Mesenchymal stem cell (in vitro differentiated cells and primary cell): ENCODE data around the gene PRKAG3.

Source experiments
- DNase-seq: peaks from one replicate; pipeline ENCODE4 v3.0.0-alpha.2; 2013
- H2AFZ ChIP-seq: one replicate; pipeline ENCODE4 v1.6.1; 2013; ENCODE audit warnings: low read depth, mild to moderate bottlenecking, control low read depth, inconsistent platforms, low read length, moderate library complexity
- H2AK5ac ChIP-seq: 2 replicates; pipeline ENCODE4 v1.6.1; 2013; ENCODE audit warnings: low read length, moderate library complexity, mild to moderate bottlenecking, inconsistent platforms; ENCODE audit not compliant: severe bottlenecking
- H2BK120ac ChIP-seq: one replicate; pipeline ENCODE4 v1.6.1; 2013; ENCODE audit warnings: low read depth, mild to moderate bottlenecking, inconsistent platforms, low read length, moderate library complexity
- H2BK12ac ChIP-seq, 2 experiments: one replicate each; pipeline ENCODE4 v1.6.1; 2013; ENCODE audit warnings: inconsistent platforms in 2 of 2, low read length in 2 of 2, mild to moderate bottlenecking in 2 of 2, moderate library complexity in 2 of 2, control low read depth in 1 of 2
- H2BK15ac ChIP-seq: one replicate; pipeline ENCODE4 v1.6.1; 2013; ENCODE audit warnings: mild to moderate bottlenecking, low read depth, inconsistent platforms; ENCODE audit not compliant: poor library complexity, severe bottlenecking
- H2BK5ac ChIP-seq: 2 replicates; pipeline ENCODE4 v1.6.1; 2013; ENCODE audit warnings: low read depth, mild to moderate bottlenecking, low read length, control low read depth, inconsistent platforms; ENCODE audit not compliant: poor library complexity, severe bottlenecking
- H3K14ac ChIP-seq, 2 experiments: one replicate each; pipeline ENCODE4 v1.6.1; 2013; ENCODE audit warnings: inconsistent platforms in 2 of 2, low read length in 2 of 2, control low read depth in 1 of 2, mild to moderate bottlenecking in 1 of 2, moderate library complexity in 1 of 2
- H3K18ac ChIP-seq, 2 experiments: one replicate each; pipeline ENCODE4 v1.6.1; 2013; ENCODE audit warnings: inconsistent platforms in 2 of 2, low read length in 2 of 2, control low read depth in 1 of 2, low read depth in 1 of 2, mild to moderate bottlenecking in 1 of 2
- H3K23ac ChIP-seq, 2 experiments: one replicate each; pipeline ENCODE4 v1.6.1; 2013; ENCODE audit warnings: inconsistent platforms in 2 of 2, low read length in 2 of 2, mild to moderate bottlenecking in 2 of 2, moderate library complexity in 2 of 2, control low read depth in 1 of 2
- H3K27ac ChIP-seq: 2 replicates; pipeline ENCODE4 v1.5.1; 2013; ENCODE audit warnings: mild to moderate bottlenecking, moderate library complexity, low read length, control low read depth, inconsistent platforms; ENCODE audit not compliant: poor library complexity, severe bottlenecking
- H3K27me3 ChIP-seq, 2 experiments: 2 replicates each; pipeline versions ENCODE4 v1.6.1 to v1.7.0; 2013; ENCODE audit warnings: low read length in 2 of 2, mild to moderate bottlenecking in 2 of 2, moderate library complexity in 2 of 2, control low read depth in 1 of 2, inconsistent platforms in 1 of 2; ENCODE audit not compliant: control insufficient read depth in 1 of 2, insufficient read depth in 1 of 2
- H3K36me3 ChIP-seq, 2 experiments: 2 replicates each; pipeline versions ENCODE4 v1.6.1 to v1.7.0; 2013; ENCODE audit warnings: low read length in 2 of 2, control low read depth in 1 of 2, inconsistent platforms in 1 of 2, low read depth in 1 of 2, mild to moderate bottlenecking in 1 of 2; ENCODE audit not compliant: insufficient read depth in 2 of 2, control insufficient read depth in 1 of 2
- H3K4ac ChIP-seq, 2 experiments: one replicate each; pipeline ENCODE4 v1.6.1; 2013; ENCODE audit warnings: inconsistent platforms in 2 of 2, low read length in 2 of 2, mild to moderate bottlenecking in 2 of 2, moderate library complexity in 2 of 2, control low read depth in 1 of 2, low read depth in 1 of 2
- H3K4me1 ChIP-seq: 2 replicates; pipeline ENCODE4 v1.6.1; 2013; ENCODE audit warnings: low read depth, low read length, control low read depth; ENCODE audit not compliant: control insufficient read depth, insufficient read depth
- H3K4me2 ChIP-seq: 2 replicates; pipeline ENCODE4 v1.6.1; 2013; ENCODE audit warnings: low read length, mild to moderate bottlenecking, inconsistent platforms; ENCODE audit not compliant: poor library complexity, severe bottlenecking
- H3K4me3 ChIP-seq, 2 experiments: 2 replicates each; pipeline versions ENCODE4 v1.5.1 to v1.7.0; 2013; ENCODE audit warnings: low read length in 2 of 2, mild to moderate bottlenecking in 2 of 2, control low read depth in 1 of 2, low read depth in 1 of 2; ENCODE audit not compliant: insufficient read depth in 1 of 2
- H3K79me1 ChIP-seq: replicated peaks from 2 replicates; pipeline ENCODE4 v1.6.1; 2013; ENCODE audit warnings: mild to moderate bottlenecking, control low read depth, low read length, inconsistent platforms; ENCODE audit not compliant: poor library complexity, severe bottlenecking
- H3K9ac ChIP-seq: 2 replicates; pipeline ENCODE4 v1.7.0; 2013; ENCODE audit warnings: mild to moderate bottlenecking, low read length, moderate library complexity
- H3K9me3 ChIP-seq: 2 replicates; pipeline ENCODE4 v1.7.0; 2013; ENCODE audit warnings: mild to moderate bottlenecking, low read length; ENCODE audit not compliant: control insufficient read depth
- H4K8ac ChIP-seq: one replicate; pipeline ENCODE4 v1.6.1; 2013; ENCODE audit warnings: inconsistent platforms, mild to moderate bottlenecking, low read length, moderate library complexity
- H4K91ac ChIP-seq: one replicate; pipeline ENCODE4 v1.6.1; 2013; ENCODE audit warnings: mild to moderate bottlenecking, low read length, inconsistent platforms
- WGBS: methylation state at CpG from one replicate; pipeline ENCODE4 v1.1.7; 2013; ENCODE audit warnings: mixed read lengths; 5-methylcytosine and 5-hydroxymethylcytosine counted together

The PRKAG3 gene

DNA sequence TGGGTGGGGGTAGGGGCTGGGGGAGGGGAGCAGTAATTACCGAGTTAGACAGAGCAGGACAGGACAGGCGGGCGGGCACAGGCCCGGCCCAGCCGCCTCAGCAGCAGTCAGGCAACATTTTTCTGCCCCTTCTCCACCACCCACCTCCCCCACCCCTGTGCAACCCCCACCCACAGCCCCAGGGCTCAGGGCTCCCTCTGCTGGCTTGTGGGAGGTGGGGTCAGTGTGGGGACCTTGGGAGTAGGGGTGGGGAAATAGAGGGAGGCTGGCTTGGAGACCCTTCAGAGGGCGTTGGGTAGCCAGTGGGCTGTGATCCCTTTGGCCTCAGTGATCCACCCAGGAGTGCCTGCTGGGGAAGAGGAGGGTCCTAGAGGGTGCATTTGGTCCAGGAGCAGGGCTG, 34.4 kb upstream of the PRKAG3 start:
- Histone ChIP-seq H3K14ac (no peak overlapping the region), H3K4me1 (peaks cover 1% of the 10 kb centered on the region), H3K9me3 (no peaks in the 10 kb centered on the region), H2AK5ac (no peak overlapping the region), H2BK12ac (no peak overlapping the region), H3K27me3 (peaks cover 80 to 90% of the 10 kb centered on the region in 2 experiments), H3K9ac (no peak overlapping the region), H4K91ac (no peak overlapping the region), H2BK5ac (no peak overlapping the region), H3K23ac (no peak overlapping the region), H2AFZ (no peak overlapping the region), H3K4ac (no peak overlapping the region), H4K8ac (no peak overlapping the region), H3K36me3 (no peaks in the 10 kb centered on the region), H2BK120ac (no peak overlapping the region), H3K27ac (no peak overlapping the region), H2BK15ac (no peak overlapping the region), H3K4me2 (no peak overlapping the region), H3K79me1 (no peaks in the 10 kb centered on the region), H3K18ac (no peak overlapping the region), H3K4me3 (no peak overlapping the region)
- no peak for DNase-seq
- 67% methylated on average over 1 of the region's 6 CpGs for WGBS

DNA sequence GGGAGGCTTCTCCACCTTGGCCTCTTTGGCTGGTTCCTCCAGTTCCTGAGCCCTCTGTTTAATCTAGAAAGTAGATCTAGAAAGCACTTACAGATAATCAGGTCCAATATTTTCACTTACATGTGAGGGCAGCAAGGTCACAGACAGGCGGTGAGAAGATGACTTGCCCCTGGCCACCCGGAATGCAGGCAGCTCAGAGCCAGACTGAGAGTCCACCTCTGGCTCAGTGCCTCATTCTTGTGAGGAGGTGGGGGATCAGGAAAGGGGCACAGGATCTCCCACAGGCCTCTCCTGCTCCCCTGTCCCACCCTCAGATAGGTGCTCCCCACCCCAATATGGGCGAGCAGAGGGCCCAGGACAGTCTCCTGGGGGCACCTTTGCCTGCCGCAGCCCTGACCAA, 33.8 kb upstream of the PRKAG3 start:
- Histone ChIP-seq H3K9me3 (no peaks in the 10 kb centered on the region), H4K91ac (no peak overlapping the region), H2BK15ac (no peak overlapping the region), H3K18ac (no peak overlapping the region), H3K9ac (no peak overlapping the region), H2AFZ (no peak overlapping the region), H3K79me1 (no peaks in the 10 kb centered on the region), H2AK5ac (no peak overlapping the region), H3K4me1 (peaks cover 5% of the 10 kb centered on the region), H3K27me3 (peaks cover 80 to 89% of the 10 kb centered on the region in 2 experiments), H4K8ac (no peak overlapping the region), H3K36me3 (no peaks in the 10 kb centered on the region), H3K4me3 (no peak overlapping the region), H2BK5ac (no peak overlapping the region), H2BK12ac (no peak overlapping the region), H3K4me2 (no peak overlapping the region), H3K27ac (no peak overlapping the region), H3K4ac (no peak overlapping the region), H3K23ac (no peak overlapping the region), H3K14ac (no peak overlapping the region), H2BK120ac (no peak overlapping the region)
- no peak for DNase-seq
- WGBS: 82% methylated on average over 2 of the region's 4 CpGs

DNA sequence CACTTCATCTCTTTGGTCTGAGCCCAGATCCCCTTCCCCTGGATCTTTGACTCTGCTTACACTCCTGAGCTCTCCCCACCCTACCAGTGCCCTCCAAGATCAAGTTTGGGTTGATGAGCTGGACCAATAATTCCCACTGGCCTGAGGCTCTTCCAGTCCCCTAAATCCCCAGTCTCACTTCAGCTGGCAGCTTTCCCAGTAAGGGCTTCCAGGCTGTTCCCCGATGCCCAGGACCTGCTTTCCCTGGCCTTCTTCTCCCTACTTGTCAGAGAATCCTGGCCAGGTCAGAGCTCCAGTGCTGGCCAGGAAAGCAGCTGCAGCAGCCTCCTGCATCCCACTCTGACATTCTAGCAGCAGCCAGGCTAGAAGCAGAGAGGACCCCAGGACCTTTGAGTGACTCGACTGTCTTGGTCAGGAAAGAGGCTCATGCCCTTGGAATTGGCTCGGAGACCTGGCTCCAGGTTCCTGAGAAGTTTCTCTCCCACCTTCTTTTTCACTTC, 31.5 kb upstream of the PRKAG3 start:
- Histone ChIP-seq H2AK5ac (no peak overlapping the region), H3K4ac (no peak overlapping the region), H3K27ac (no peak overlapping the region), H3K4me3 (no peak overlapping the region), H4K8ac (no peak overlapping the region), H3K14ac (no peak overlapping the region), H3K9me3 (no peaks in the 10 kb centered on the region), H3K27me3 (peaks cover 76 to 87% of the 10 kb centered on the region in 2 experiments), H2BK15ac (no peak overlapping the region), H3K4me2 (no peak overlapping the region), H3K36me3 (no peaks in the 10 kb centered on the region), H4K91ac (no peak overlapping the region), H3K9ac (no peak overlapping the region), H3K79me1 (no peaks in the 10 kb centered on the region), H2BK120ac (no peak overlapping the region), H3K4me1 (peaks cover 18% of the 10 kb centered on the region), H3K23ac (no peak overlapping the region), H2BK5ac (no peak overlapping the region), H2BK12ac (no peak overlapping the region), H2AFZ (no peak overlapping the region), H3K18ac (no peak overlapping the region)
- DNase-seq: no peak
- WGBS: 90% methylated on average over 3 of the region's 3 CpGs

DNA sequence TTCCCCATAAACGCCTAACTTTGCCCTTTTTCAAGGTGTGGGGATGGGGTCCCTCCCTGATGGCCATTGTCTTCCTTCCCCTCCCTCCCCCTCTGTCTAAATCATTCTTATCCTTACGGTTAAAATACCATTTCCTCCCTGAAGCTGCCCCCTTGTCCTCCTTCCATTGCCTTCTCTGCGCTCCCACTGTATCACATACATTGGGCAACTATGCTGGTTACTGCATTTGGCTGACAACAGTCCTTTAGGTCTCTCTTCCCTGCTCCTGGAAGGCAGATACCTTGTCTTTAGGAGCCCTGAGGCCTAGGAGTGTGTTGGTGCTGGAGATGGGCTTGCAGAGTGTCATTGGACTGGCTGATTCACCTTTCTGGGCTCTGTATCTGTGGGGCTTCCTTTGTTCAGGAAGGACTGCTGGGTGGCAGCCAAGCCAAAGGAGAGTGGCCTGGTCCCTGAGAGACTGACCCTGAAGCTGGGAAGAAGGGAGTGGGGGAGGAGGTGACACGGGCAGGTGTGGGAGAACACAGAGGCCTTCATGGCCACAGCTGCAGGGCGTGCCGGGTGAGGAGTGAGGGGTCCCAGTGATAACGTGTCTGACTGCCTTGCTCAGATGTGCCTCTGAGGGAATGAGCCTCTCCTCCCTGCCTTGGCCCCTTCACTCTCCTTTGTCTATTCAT, 30.2 kb upstream of the PRKAG3 start:
- Histone ChIP-seq H2BK120ac (no peak overlapping the region), H2BK12ac (no peak overlapping the region), H2AFZ (no peak overlapping the region), H2BK15ac (no peak overlapping the region), H3K27me3 (peaks cover 76 to 84% of the 10 kb centered on the region in 2 experiments), H3K79me1 (no peaks in the 10 kb centered on the region), H2BK5ac (no peak overlapping the region), H3K4me2 (no peak overlapping the region), H3K9ac (no peak overlapping the region), H3K14ac (no peak overlapping the region), H3K4me3 (no peak overlapping the region), H3K4me1 (peaks cover 20% of the 10 kb centered on the region), H4K8ac (no peak overlapping the region), H2AK5ac (no peak overlapping the region), H3K36me3 (no peaks in the 10 kb centered on the region), H3K27ac (no peak overlapping the region), H3K4ac (no peak overlapping the region), H3K18ac (no peak overlapping the region), H4K91ac (no peak overlapping the region), H3K9me3 (no peaks in the 10 kb centered on the region), H3K23ac (no peak overlapping the region)
- WGBS: 62% methylated on average over 7 of the region's 7 CpGs
- no peak for DNase-seq
